ENCODE data around the gene DGCR2.
A peak's percentile ranks its signal among the peaks of the same experiment; 100 is the strongest.

The DGCR2 gene

GRCh38 chr22:18999416-18999815, 122.8 kb downstream of the DGCR2 start:
- Mint-ChIP-seq H3K27me3 (ENCODE audit: low read depth) (peaks cover 35% of the 10 kb centered on the region), H3K9me3 (no peaks in the 10 kb centered on the region), H3K36me3 (ENCODE audit: low read depth) (no peaks in the 10 kb centered on the region), H3K27ac (no peak overlapping the region), H3K4me3 (no peak overlapping the region), H3K4me1 (no peaks in the 10 kb centered on the region)
- TF ChIP-seq CTCF (IDR thresholded peaks at IDR 0.05; ENCODE audit: unreplicated experiment in 3 of 3), result no peak

- H3K27ac Mint-ChIP-seq, result no peak overlapping the region
- H3K36me3 Mint-ChIP-seq (ENCODE audit: low read depth), result no peaks in the 10 kb centered on the region
- H3K4me1 Mint-ChIP-seq, result no peaks in the 10 kb centered on the region
- H3K9me3 Mint-ChIP-seq, result no peaks in the 10 kb centered on the region
- peak in 1 of 3 experiments; percentile 19 for TF ChIP-seq CTCF (IDR thresholded peaks at IDR 0.05; ENCODE audit: unreplicated experiment in 3 of 3)
- peaks cover 35% of the 10 kb centered on the region for H3K27me3 Mint-ChIP-seq (ENCODE audit: low read depth)
- H3K4me3 Mint-ChIP-seq, result no peak overlapping the region
Measured at GRCh38 chr22:18999008-18999407, 123.2 kb downstream of the DGCR2 start.

GRCh38 chr22:18997925-18998315, 124.3 kb downstream of the DGCR2 start:
- no peak for TF ChIP-seq CTCF (IDR thresholded peaks at IDR 0.05; ENCODE audit: unreplicated experiment in 3 of 3)
- Mint-ChIP-seq H3K4me3 (no peak overlapping the region), H3K4me1 (no peaks in the 10 kb centered on the region), H3K9me3 (no peaks in the 10 kb centered on the region), H3K27ac (no peak overlapping the region), H3K27me3 (ENCODE audit: low read depth) (peaks cover 42% of the 10 kb centered on the region), H3K36me3 (ENCODE audit: low read depth) (no peaks in the 10 kb centered on the region)

- Mint-ChIP-seq H3K4me1 (no peaks in the 10 kb centered on the region), H3K27ac (no peak overlapping the region), H3K9me3 (no peaks in the 10 kb centered on the region), H3K36me3 (ENCODE audit: low read depth) (no peaks in the 10 kb centered on the region), H3K4me3 (no peak overlapping the region), H3K27me3 (ENCODE audit: low read depth) (peaks cover 44% of the 10 kb centered on the region)
- no peak for TF ChIP-seq CTCF (IDR thresholded peaks at IDR 0.05; ENCODE audit: unreplicated experiment in 3 of 3)
Measured at GRCh38 chr22:18997306-18997924, 124.8 kb downstream of the DGCR2 start.

GRCh38 chr22:18996376-18996900, 125.8 kb downstream of the DGCR2 start:
- no peak for TF ChIP-seq CTCF (IDR thresholded peaks at IDR 0.05; ENCODE audit: unreplicated experiment in 3 of 3)
- peak overlapping the region in 1 of 3 experiments; percentile 23 for H3K27ac Mint-ChIP-seq
- H3K9me3 Mint-ChIP-seq, result no peaks in the 10 kb centered on the region
- no peaks in the 10 kb centered on the region for H3K4me1 Mint-ChIP-seq
- no peaks in the 10 kb centered on the region for H3K36me3 Mint-ChIP-seq (ENCODE audit: low read depth)
- H3K27me3 Mint-ChIP-seq (ENCODE audit: low read depth), result peaks cover 44% of the 10 kb centered on the region
- H3K4me3 Mint-ChIP-seq, result no peak overlapping the region

GRCh38 chr22:18995327-18995711, 126.9 kb downstream of the DGCR2 start:
- H3K36me3 Mint-ChIP-seq (ENCODE audit: low read depth), result no peaks in the 10 kb centered on the region
- no peak for TF ChIP-seq CTCF (IDR thresholded peaks at IDR 0.05; ENCODE audit: unreplicated experiment in 3 of 3)
- H3K4me3 Mint-ChIP-seq, result no peak overlapping the region
- H3K4me1 Mint-ChIP-seq, result no peaks in the 10 kb centered on the region
- H3K27me3 Mint-ChIP-seq (ENCODE audit: low read depth), result peaks cover 44% of the 10 kb centered on the region
- H3K9me3 Mint-ChIP-seq, result no peaks in the 10 kb centered on the region
- H3K27ac Mint-ChIP-seq, result peak overlapping the region in 2 of 3 experiments; percentile 31 to 79
